Activated naive CD8-positive, alpha-beta T cell treated with anti-CD3 and anti-CD28 coated beads, Interleukin-2, amount 10 ng/mL, durations not matched to agents 7 days and 5 days (primary cell): Measurements from ENCODE around the gene RRP8. TPM values are rescaled to one million over a fixed set of nuclear protein-coding genes. Genes with fewer than 3 reads are reported as not detected.
A peak's percentile ranks its signal among the peaks of the same experiment; 100 is the strongest.

Source experiments
- ATAC-seq: fragments of 150-1000 bp; cut with Tn5 transposase; one replicate; pipeline ENCODE4 v1.10.0; 2021; ENCODE audit warnings: low read depth, moderate library complexity
- POLR2A ChIA-PET: fragments of 350-600 bp; sonication (Branson Sonifier 250); formaldehyde crosslinking; loops from one replicate; lab custom pipeline; 2021; ENCODE audit warnings: antibody characterized with exemption; lab: Charles Lee
- DNase-seq: peaks from one replicate; pipeline ENCODE4 v3.0.0; 2021
- H3K27ac Mint-ChIP-seq: one replicate; pipeline ENCODE4 v1.8.0; 2022; ENCODE audit warnings: mild to moderate bottlenecking, mixed read lengths
- H3K27me3 Mint-ChIP-seq: one replicate; pipeline ENCODE4 v1.8.0; 2022; ENCODE audit warnings: mild to moderate bottlenecking, moderate library complexity, mixed read lengths
- H3K36me3 Mint-ChIP-seq: one replicate; pipeline ENCODE4 v1.8.0; 2021; ENCODE audit warnings: mild to moderate bottlenecking, mixed read lengths
- H3K4me1 Mint-ChIP-seq: one replicate; pipeline ENCODE4 v1.8.0; 2021; ENCODE audit warnings: mixed read lengths
- H3K4me3 Mint-ChIP-seq: one replicate; pipeline ENCODE4 v1.8.0; 2022; ENCODE audit warnings: mild to moderate bottlenecking, moderate library complexity, mixed read lengths
- H3K9me3 Mint-ChIP-seq: one replicate; pipeline ENCODE4 v1.8.0; 2021; ENCODE audit warnings: mixed read lengths
- total RNA-seq, 2 experiments: library from RNA; stranded (reverse); gene quantifications; one replicate each; pipeline ENCODE4 v1.2.3, GENCODE V29; 2021

RRP8 gene
- total RNA-seq, 2 experiments from 2014 or later: 31.7 to 34.4 TPM

DNA sequence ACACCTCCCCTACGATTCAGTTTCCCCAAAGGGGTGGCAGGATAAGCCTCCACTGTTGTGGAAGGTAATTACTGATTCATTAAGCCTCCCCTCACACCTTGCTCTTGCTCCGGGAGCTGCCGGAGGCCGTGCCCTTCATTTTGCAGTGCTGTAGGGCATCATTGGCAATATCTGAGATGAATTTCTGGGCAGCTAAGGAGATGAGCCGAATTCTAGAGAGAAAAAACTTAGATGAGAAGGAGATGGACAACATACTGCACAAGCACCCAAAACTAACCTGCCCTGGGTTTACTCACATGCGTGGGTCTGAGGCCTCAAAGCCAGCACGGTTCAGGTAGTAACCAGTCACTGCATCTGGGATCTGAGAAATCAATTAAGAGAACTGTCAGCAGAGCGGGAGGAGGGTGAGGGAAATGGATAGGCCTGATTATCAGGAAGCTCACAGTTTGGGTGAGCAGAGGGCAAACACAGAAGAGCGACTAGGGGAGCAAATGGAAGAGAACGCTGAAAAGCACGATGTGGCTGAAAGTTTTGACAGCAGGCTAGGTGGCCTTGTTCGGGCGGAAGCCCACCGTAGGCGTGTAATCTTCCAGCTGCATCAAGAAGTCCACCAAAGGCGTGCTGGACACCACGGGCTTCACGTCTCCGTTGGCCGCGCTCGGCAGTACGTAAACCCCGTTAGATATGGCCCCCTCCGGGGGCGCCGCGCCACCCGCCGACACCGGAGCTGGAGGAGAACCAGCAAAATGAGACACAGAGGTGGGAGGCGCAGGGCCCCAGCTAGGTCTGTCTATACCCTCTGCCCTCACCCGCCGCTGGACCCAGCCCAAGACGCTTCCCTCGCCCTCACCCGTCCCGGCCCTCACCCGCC lies 7.9 kb upstream of the RRP8 start:
- peaks cover 35% of the 10 kb centered on the region for H3K36me3 Mint-ChIP-seq
- peaks cover 35% of the 10 kb centered on the region for H3K4me1 Mint-ChIP-seq
- POLR2A ChIA-PET: interaction anchor here (0.6 to 9.4 kb wide), 19 partner anchors 9 to 233 kb away, joined by 3 to 95 read pairs (median 5); partner anchors contain the start of genes ARFIP2, MRPL17, SMPD1 and TIMM10B
- ATAC-seq (peak; percentile 25), DNase-seq (peak; percentile 24)
- H3K4me3 Mint-ChIP-seq: peak overlapping the region; percentile 94
- H3K27ac Mint-ChIP-seq: peak overlapping the region; percentile 93
- H3K27me3 Mint-ChIP-seq: no peaks in the 10 kb centered on the region
- H3K9me3 Mint-ChIP-seq: no peaks in the 10 kb centered on the region

DNA sequence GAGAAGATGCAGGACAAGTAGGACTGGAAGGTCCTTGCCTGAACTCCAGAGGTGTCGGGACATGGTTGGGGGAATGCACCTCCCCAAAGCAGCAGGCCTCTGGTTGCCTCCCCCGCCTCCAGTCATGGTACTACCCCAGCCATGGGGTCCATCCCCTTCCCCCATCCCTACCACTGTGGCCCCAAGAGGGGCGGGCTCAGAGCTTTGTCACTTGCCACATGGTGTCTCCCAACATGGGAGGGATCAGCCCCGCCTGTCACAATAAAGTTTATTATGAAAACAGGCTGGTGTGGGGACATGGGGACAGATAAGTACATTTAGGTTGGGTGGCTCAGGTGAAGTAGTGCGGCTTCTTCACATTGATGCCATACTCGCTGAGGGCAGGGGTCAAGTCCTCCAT lies 7.2 kb upstream of the RRP8 start:
- Mint-ChIP-seq H3K27me3 (no peaks in the 10 kb centered on the region), H3K9me3 (no peaks in the 10 kb centered on the region), H3K36me3 (peaks cover 33% of the 10 kb centered on the region), H3K27ac (peak overlapping the region; percentile 93), H3K4me1 (peaks cover 38% of the 10 kb centered on the region), H3K4me3 (peak overlapping the region; percentile 94)
- no peak for ATAC-seq
- peak; percentile 30 for DNase-seq
- POLR2A ChIA-PET: interaction anchor here (1.7 to 9.4 kb wide), 4 partner anchors 10 to 220 kb away, joined by 5 to 95 read pairs (median 20); partner anchors contain the start of genes SMPD1 and TPP1

DNA sequence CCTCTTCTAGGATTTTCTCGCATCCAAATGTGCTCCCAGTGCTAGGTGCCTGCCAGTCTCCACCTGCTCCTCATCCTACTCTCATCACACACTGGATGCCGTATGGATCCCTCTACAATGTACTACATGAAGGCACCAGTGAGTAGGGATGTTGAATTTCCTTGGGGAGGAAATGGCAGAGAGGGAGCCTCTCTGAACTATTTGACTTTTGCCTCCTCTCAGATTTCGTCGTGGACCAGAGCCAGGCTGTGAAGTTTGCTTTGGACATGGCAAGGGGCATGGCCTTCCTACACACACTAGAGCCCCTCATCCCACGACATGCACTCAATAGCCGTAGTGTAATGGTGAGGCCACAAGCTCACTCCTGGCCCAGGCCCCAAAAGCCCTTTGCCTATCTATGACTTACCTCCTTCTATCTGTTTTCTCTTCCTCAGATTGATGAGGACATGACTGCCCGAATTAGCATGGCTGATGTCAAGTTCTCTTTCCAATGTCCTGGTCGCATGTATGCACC lies 6.1 kb upstream of the RRP8 start:
- ATAC-seq (no peak), DNase-seq (no peak)
- Mint-ChIP-seq H3K4me3 (peak overlapping the region; percentile 15), H3K27ac (peak overlapping the region; percentile 61), H3K9me3 (no peaks in the 10 kb centered on the region), H3K36me3 (peaks cover 26% of the 10 kb centered on the region), H3K4me1 (peaks cover 38% of the 10 kb centered on the region), H3K27me3 (no peaks in the 10 kb centered on the region)
- POLR2A ChIA-PET: interaction anchor here (9.4 kb wide), 1 partner anchor 11 kb away, joined by 95 read pairs; the partner anchor contains the start of gene TPP1

DNA sequence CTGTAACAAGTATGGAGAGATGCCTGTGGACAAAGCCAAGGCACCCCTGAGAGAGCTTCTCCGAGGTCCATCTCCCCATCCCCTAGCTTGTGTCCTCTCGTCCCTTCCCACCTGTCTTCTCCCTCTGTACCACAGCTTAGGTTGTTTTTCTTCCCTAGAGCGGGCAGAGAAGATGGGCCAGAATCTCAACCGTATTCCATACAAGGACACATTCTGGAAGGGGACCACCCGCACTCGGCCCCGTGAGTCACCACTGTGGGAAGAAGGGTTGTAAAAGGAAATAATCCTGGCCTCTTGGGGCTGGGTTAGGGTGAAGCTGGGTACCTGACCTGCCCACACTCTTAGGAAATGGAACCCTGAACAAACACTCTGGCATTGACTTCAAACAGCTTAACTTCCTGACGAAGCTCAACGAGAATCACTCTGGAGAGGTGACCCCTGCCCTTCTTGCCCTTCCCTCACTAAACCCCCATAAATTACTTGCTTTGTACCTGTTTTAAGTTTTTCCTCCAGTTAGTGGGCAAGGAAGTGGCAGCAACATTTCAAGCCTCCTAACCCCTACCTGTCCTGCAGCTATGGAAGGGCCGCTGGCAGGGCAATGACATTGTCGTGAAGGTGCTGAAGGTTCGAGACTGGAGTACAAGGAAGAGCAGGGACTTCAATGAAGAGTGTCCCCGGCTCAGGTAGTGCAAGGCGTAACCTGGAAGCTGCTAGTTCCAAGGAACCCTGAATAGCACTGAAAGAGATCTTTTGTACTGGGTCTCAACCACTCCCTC lies 5.5 kb upstream of the RRP8 start:
- POLR2A ChIA-PET: interaction anchor here (9.4 kb wide), 1 partner anchor 11 kb away, joined by 95 read pairs; the partner anchor contains the start of gene TPP1
- Mint-ChIP-seq H3K4me3 (no peak overlapping the region), H3K27me3 (no peaks in the 10 kb centered on the region), H3K27ac (peak overlapping the region; percentile 55), H3K4me1 (peaks cover 38% of the 10 kb centered on the region), H3K36me3 (peaks cover 25% of the 10 kb centered on the region), H3K9me3 (no peaks in the 10 kb centered on the region)
- DNase-seq: no peak
- no peak for ATAC-seq

DNA sequence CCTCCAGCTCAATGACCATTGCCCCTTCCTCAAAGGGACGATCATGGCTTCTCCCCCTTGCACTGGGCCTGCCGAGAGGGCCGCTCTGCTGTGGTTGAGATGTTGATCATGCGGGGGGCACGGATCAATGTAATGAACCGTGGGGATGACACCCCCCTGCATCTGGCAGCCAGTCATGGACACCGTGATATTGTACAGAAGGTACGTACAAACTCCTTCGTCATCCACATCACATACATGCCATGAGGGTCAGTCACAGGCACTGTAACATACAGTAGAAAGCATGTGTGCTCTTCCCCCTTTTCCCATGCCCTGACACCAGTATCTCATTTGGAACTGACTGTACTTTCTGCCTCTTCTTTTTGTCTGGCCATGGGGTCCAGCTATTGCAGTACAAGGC lies 4.6 kb upstream of the RRP8 start:
- Mint-ChIP-seq H3K27ac (no peak overlapping the region), H3K27me3 (no peaks in the 10 kb centered on the region), H3K36me3 (peaks cover 25% of the 10 kb centered on the region), H3K4me3 (peak overlapping the region; percentile 44), H3K4me1 (peaks cover 38% of the 10 kb centered on the region), H3K9me3 (no peaks in the 10 kb centered on the region)
- DNase-seq: no peak
- ATAC-seq: no peak
- POLR2A ChIA-PET: interaction anchor here (1.0 to 9.4 kb wide), 3 partner anchors 12 to 83 kb away, joined by 3 to 95 read pairs (median 3); partner anchors contain the start of gene TPP1

DNA sequence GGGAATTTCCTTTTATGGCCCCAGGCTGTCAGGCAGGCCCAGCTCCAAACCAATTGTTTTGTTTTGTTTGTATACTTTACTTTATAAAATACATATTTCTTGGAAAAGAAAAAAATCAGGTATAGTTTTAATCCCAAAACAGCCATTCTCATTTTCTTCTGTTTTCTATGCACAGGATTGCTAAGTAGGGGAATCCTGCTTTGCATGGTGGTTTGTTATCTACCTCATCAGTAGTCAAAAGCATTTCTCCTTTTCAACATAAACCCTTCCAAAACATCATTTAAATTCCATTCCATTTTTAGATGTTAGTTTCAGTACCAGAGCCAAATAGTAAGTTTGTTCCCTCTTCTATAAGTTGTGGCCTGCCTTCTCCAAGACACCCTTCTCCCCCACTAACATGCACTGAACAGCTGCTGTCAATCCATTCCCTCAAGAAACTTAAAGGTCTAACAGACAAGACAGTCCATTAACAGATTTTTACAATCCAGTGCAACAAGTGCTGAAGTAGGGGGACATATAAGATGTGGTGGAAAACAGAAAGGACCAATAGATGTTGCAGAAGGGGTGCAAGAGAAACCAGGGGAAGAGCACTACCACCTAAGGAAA lies 3.9 kb upstream of the RRP8 start:
- peaks cover 41% of the 10 kb centered on the region for H3K4me1 Mint-ChIP-seq
- no peak for DNase-seq

DNA sequence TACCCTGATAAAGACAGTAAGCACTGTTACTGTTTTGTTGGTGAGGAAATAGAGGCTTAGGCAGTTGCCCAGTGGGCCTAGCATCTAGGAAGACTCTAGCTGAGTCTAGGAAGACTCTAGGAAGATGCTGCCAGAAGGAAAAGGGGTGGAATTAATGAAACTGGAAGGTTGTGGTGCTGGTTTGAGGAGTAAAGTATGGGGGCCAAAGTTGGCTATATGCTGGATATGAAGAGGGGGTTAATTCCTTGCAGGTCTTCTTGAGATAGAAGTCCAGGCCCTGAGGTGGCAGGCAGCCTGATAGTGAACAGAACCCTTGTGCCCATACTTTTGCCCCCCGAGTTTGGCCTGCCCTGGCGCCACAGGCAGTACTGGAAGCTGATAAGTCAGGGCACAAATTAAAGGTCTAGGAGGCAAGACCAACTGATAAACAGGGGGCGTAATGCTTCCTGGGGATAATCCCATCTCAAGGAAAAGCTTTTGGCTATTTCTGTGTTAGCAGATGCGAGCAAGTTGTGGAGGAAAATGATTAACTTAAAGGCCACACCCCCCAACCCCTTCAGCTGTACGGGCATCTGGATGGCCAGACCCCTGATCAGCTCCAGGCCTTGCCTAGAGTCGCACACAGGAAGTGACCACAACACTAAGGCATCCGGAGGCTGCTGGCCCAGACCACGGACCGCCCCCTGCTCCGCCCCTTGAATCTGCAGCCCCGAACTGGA lies 3.2 kb upstream of the RRP8 start:
- peaks cover 26% of the 10 kb centered on the region for H3K36me3 Mint-ChIP-seq
- peaks cover 45% of the 10 kb centered on the region for H3K4me1 Mint-ChIP-seq
- POLR2A ChIA-PET: interaction anchor here (0.9 to 9.4 kb wide), 5 partner anchors 14 to 204 kb away, joined by 3 to 95 read pairs (median 3); partner anchors contain the start of gene TPP1
- no peak overlapping the region for H3K4me3 Mint-ChIP-seq
- H3K27me3 Mint-ChIP-seq: no peaks in the 10 kb centered on the region
- ATAC-seq: peak; percentile 19
- H3K27ac Mint-ChIP-seq: no peak overlapping the region
- DNase-seq: peak; percentile 79
- H3K9me3 Mint-ChIP-seq: no peaks in the 10 kb centered on the region

More for the DNA sequence above, 3.9 kb upstream of the RRP8 start:
- Mint-ChIP-seq H3K27ac (no peak overlapping the region), H3K4me3 (peak overlapping the region; percentile 44), H3K9me3 (no peaks in the 10 kb centered on the region), H3K27me3 (no peaks in the 10 kb centered on the region), H3K36me3 (peaks cover 25% of the 10 kb centered on the region)
- no peak for ATAC-seq
- POLR2A ChIA-PET: interaction anchor here (0.9 to 9.4 kb wide), 6 partner anchors 13 to 204 kb away, joined by 3 to 95 read pairs (median 3); partner anchors contain the start of gene TPP1

DNA sequence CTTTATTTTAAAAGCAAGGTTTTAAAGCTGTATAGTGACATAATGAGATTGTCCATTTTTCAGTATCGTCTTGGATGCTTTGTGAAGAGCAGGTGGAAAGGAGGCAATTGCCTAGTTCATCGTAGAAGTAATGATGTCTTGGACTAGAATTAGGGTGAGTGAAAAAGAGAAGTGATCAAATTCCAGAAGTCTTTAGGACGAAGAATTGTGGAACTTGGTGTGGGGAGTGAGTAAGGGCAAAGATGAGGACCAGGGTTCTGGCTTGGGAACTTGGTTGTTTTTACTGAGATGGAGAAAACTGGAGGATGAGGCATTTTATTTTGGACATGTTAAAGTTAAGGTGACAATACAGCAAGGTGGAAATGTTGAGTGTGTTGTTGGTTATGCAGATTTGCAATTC lies 1.4 kb upstream of the RRP8 start:
- Mint-ChIP-seq H3K36me3 (peaks cover 21% of the 10 kb centered on the region), H3K4me1 (peaks cover 35% of the 10 kb centered on the region), H3K9me3 (no peaks in the 10 kb centered on the region), H3K27me3 (no peaks in the 10 kb centered on the region), H3K27ac (no peak overlapping the region), H3K4me3 (no peak overlapping the region)
- POLR2A ChIA-PET: interaction anchor here (0.8 to 9.4 kb wide), 10 partner anchors 15 to 215 kb away, joined by 3 to 95 read pairs (median 4); partner anchors contain the start of genes MRPL17, SMPD1 and TPP1
- ATAC-seq (no peak), DNase-seq (no peak)

DNA sequence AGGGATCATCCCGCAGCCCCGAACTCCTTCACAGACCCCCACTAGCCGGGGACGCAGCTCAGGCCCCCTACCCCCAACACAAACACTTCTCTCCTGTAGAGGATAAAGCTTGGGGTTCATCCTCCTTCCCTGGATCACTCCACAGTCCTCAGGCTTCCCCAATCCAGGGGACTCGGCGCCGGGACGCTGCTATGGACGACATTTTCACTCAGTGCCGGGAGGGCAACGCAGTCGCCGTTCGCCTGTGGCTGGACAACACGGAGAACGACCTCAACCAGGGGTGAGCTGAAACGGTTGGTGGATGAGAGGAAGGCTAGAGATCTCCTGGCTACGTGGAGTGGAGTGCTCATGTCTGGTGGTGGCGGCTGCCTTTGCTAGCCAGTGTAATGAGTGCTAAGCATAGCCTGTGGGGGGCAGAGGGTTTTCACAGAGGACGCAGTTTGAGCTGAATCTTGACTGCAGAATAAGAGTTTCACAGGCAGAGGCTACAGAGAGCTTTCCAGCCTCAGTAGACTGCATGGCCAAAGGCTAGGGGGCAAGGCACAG lies 738 bp upstream of the RRP8 start:
- Mint-ChIP-seq H3K4me3 (no peak overlapping the region), H3K4me1 (peaks cover 38% of the 10 kb centered on the region), H3K27ac (no peak overlapping the region), H3K36me3 (peaks cover 20% of the 10 kb centered on the region), H3K27me3 (no peaks in the 10 kb centered on the region), H3K9me3 (no peaks in the 10 kb centered on the region)
- DNase-seq: peak; percentile 63
- ATAC-seq: peak; percentile 59
- POLR2A ChIA-PET: interaction anchor here (0.8 to 9.4 kb wide), 12 partner anchors 16 to 214 kb away, joined by 3 to 95 read pairs (median 4); partner anchors contain the start of genes ARFIP2, MRPL17, SMPD1 and TIMM10B

DNA sequence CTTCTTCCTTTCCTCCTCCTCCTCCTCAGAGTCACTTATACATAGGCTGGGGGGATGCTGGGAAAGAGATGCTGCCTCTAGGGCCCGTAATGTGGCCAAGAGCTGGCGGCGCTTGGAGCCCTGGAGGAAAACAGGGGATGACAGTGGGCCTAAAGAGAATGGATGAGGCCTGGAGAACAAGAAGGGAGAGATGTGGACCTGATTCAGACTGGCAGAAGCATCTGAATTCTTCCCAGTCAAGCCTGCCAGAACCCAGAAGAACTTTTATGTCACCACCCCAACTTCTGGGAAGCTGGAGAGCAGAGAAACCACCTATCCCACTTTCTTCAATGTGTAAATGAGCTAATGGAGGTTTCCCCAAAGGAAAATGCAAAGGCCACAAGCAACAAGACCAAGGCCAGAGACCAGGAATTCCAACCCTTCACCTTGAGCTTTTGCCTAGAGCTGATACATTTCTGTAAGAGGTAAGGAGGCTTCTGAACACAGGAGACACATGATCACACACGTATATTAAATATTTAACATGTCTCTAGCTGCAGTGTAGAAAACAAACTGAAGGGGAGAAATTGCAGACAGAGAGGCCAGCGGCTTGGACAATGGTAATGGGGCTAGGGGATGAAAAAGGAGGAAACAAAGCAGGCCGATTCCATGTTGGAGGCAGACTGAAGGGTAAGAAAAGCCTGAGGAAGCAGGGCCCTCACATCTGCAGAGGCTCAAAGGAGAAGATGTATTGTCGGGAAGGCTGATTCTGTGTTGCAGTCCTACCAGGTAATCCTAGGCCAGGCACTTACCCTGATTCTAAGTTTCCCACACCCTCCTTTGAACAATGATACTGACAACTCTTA lies 1.1 kb downstream of the RRP8 start:
- Mint-ChIP-seq H3K4me3 (no peak overlapping the region), H3K4me1 (peaks cover 28% of the 10 kb centered on the region), H3K36me3 (peaks cover 23% of the 10 kb centered on the region), H3K27ac (peak overlapping the region; percentile 74), H3K9me3 (no peaks in the 10 kb centered on the region), H3K27me3 (no peaks in the 10 kb centered on the region)
- DNase-seq (no peak), ATAC-seq (no peak)
- POLR2A ChIA-PET: interaction anchor here (0.7 to 9.4 kb wide), 12 partner anchors 9 to 145 kb away, joined by 3 to 95 read pairs (median 4); partner anchors contain the start of genes ARFIP2, MRPL17, TAF10 and TIMM10B

DNA sequence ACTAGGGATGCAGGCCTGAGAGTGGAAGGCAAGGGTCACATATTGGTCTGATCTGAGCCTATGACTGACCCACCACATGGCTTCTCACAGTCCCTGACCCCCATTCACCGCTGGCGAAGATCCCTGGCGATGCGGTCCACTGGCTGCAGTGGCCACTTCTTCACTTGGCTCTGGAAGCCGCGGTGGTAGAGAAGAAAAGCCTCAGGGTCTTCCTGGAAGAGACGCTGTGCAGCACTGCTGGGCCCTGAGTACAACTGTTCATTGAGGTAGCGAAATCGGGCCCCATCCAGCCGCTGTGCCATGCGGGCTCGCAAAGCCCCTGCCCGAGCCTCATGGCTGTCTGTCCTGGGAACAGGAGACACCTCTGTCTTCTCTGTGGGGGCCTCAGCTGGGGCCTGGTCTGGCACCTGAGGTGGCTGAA lies 2.4 kb downstream of the RRP8 start:
- no peak overlapping the region for H3K4me3 Mint-ChIP-seq
- H3K27ac Mint-ChIP-seq: no peak overlapping the region

More for the DNA sequence above, 2.4 kb downstream of the RRP8 start:
- DNase-seq (no peak), ATAC-seq (no peak)
- Mint-ChIP-seq H3K36me3 (peaks cover 22% of the 10 kb centered on the region), H3K4me1 (peaks cover 23% of the 10 kb centered on the region), H3K9me3 (no peaks in the 10 kb centered on the region), H3K27me3 (no peaks in the 10 kb centered on the region)
- POLR2A ChIA-PET: no interaction called here
